HL-60 (cell line): ENCODE data around the gene OXCT1.
"Not testable (repeated sequence)": the region's sequence is repeated elsewhere in the genome, so short reads cannot be mapped to it uniquely, and the experiment has no call there.

ENCODE experiments used
- CTCF ChIP-seq: IDR thresholded peaks from one replicate; pipeline ENCODE4 v1.5.1; 2011; ENCODE audit warnings: low read length, control low read depth, inconsistent platforms; ENCODE audit not compliant: insufficient read depth
- POLR2AphosphoS5 ChIP-seq: IDR thresholded peaks from 2 replicates; pipeline ENCODE4 v1.6.1; 2012; ENCODE audit warnings: low read depth

- TF ChIP-seq CTCF, POLR2AphosphoS5: not testable (repeated sequence)
Observed at GRCh38 chr5:41845751-41846150, 24.5 kb downstream of the OXCT1 start.
